Thoracic aorta (tissue), 2 donors: ENCODE data around the gene HYDIN. TPM values are rescaled to one million over a fixed set of nuclear protein-coding genes. Genes with fewer than 3 reads are reported as not detected.

Experiments used
- ATAC-seq: fragments of 150-250 bp; one replicate; pipeline ENCODE4 v1.8.0; 2017; ENCODE audit warnings: low read depth; ENCODE audit not compliant: insufficient number of reproducible peaks, low FRiP score
- DNase-seq: peaks from one replicate; pipeline ENCODE4 v3.0.0-alpha.2; 2020; ENCODE audit warnings: low spot score
- H3K27ac ChIP-seq, 2 donors: fragments of 200-600 bp; sonication (generic); 1 replicate in 1 of 2; 2 replicates in 1 of 2; pipeline ENCODE4 v1.5.1; 2016; ENCODE audit warnings: mild to moderate bottlenecking in 2 of 2, moderate library complexity in 2 of 2
- H3K27me3 ChIP-seq: fragments of 200-600 bp; sonication (generic); replicated peaks from 2 replicates; pipeline ENCODE4 v1.6.0; 2016; ENCODE audit warnings: mild to moderate bottlenecking; ENCODE audit not compliant: insufficient read depth
- H3K36me3 ChIP-seq: fragments of 200-600 bp; sonication (generic); one replicate; pipeline ENCODE4 v1.5.1; 2016
- H3K4me1 ChIP-seq, 2 donors: fragments of 200-600 bp; sonication (generic); 1 replicate in 1 of 2; 2 replicates in 1 of 2; pipeline versions ENCODE4 v1.5.1 to v1.6.0; 2016; ENCODE audit warnings: low read depth in 2 of 2, mild to moderate bottlenecking in 1 of 2; ENCODE audit not compliant: control insufficient read depth in 1 of 2
- H3K4me3 ChIP-seq: fragments of 200-600 bp; sonication (generic); 2 replicates; pipeline ENCODE4 v1.5.1; 2016; ENCODE audit warnings: mild to moderate bottlenecking
- H3K9me3 ChIP-seq: fragments of 200-600 bp; sonication (generic); 2 replicates; pipeline ENCODE4 v1.5.1; 2016
- total RNA-seq, 2 donors: library from RNA; depleted of rRNA; stranded (reverse); fragments of >200 nt; gene quantifications; one replicate each; pipeline versions ENCODE4 v1.1.0 to v1.2.3, GENCODE V29; 2016
- TF ChIP-seq, protein P1 (sequence below): fragments of 200-600 bp; sonication (generic); IDR thresholded peaks from one replicate; pipeline ENCODE4 v1.5.1; 2019; ENCODE audit warnings: antibody characterized with exemption

HYDIN gene
- total RNA-seq, 2 donors from 2014 or later: 4.3 to 5.4 TPM

DNA sequence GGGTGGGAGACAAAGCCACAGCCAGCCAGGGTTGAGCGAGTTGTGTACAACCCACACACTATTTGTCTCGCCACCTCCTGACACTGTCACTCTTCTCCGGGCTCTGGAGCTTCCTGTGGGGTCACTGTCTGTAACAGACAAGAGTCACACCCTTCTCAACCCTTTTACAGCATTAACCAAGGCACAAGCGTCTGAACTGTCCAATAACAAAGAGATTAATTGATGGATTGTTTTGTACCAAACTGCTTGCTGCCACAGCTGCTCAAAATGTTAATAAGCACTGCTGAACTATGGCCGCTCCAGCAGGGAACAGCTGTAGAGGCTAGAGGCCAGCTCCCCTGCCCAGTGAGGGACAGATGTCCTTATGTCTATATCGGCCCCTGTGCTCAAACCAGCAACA is 25.2 kb upstream of the HYDIN start:
- Histone ChIP-seq H3K4me1 (no peaks in the 10 kb centered on the region), H3K9me3 (no peaks in the 10 kb centered on the region), H3K36me3 (no peaks in the 10 kb centered on the region), H3K27ac (no peak overlapping the region), H3K4me3 (no peak overlapping the region), H3K27me3 (no peaks in the 10 kb centered on the region)
- TF ChIP-seq, protein P1, sequence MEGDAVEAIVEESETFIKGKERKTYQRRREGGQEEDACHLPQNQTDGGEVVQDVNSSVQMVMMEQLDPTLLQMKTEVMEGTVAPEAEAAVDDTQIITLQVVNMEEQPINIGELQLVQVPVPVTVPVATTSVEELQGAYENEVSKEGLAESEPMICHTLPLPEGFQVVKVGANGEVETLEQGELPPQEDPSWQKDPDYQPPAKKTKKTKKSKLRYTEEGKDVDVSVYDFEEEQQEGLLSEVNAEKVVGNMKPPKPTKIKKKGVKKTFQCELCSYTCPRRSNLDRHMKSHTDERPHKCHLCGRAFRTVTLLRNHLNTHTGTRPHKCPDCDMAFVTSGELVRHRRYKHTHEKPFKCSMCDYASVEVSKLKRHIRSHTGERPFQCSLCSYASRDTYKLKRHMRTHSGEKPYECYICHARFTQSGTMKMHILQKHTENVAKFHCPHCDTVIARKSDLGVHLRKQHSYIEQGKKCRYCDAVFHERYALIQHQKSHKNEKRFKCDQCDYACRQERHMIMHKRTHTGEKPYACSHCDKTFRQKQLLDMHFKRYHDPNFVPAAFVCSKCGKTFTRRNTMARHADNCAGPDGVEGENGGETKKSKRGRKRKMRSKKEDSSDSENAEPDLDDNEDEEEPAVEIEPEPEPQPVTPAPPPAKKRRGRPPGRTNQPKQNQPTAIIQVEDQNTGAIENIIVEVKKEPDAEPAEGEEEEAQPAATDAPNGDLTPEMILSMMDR: no peak
- DNase-seq: no peak
- no peak for ATAC-seq

DNA sequence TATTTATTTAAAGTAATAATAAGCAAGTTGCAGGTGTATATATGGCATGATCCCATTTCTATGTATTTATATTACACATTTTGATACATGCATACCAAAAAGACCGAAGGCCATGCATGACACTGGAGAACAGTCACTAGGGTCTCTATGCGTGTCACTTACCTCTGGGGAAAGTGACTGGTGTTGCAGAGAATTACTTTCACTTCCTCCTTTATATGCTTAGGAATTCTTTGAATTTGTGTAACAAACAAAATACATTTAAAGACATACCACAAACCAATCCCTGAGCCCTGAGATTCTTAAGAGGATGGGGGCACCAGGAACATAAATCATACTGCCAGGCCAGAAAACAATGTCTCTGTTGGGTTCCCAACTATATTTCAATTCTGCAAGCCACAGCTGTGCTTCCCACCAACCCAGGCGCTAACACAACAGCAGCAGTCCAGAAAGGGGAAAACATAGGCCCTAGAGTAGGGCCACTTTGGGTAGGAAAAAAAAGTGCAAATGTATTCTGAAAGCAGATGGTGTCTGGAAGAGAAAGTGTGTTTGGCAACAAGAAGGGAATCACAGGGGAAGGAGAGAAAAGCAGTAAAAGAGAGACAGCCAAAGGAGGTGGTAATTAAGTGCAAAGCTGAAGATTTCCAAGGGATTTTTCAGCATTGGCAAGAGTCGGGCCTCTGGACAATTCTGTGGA is 24.5 kb upstream of the HYDIN start:
- TF ChIP-seq, protein P1: no peak
- Histone ChIP-seq H3K27me3 (no peaks in the 10 kb centered on the region), H3K4me1 (no peaks in the 10 kb centered on the region), H3K27ac (no peak overlapping the region), H3K4me3 (no peak overlapping the region), H3K36me3 (no peaks in the 10 kb centered on the region), H3K9me3 (no peaks in the 10 kb centered on the region)
- DNase-seq (no peak), ATAC-seq (no peak)

DNA sequence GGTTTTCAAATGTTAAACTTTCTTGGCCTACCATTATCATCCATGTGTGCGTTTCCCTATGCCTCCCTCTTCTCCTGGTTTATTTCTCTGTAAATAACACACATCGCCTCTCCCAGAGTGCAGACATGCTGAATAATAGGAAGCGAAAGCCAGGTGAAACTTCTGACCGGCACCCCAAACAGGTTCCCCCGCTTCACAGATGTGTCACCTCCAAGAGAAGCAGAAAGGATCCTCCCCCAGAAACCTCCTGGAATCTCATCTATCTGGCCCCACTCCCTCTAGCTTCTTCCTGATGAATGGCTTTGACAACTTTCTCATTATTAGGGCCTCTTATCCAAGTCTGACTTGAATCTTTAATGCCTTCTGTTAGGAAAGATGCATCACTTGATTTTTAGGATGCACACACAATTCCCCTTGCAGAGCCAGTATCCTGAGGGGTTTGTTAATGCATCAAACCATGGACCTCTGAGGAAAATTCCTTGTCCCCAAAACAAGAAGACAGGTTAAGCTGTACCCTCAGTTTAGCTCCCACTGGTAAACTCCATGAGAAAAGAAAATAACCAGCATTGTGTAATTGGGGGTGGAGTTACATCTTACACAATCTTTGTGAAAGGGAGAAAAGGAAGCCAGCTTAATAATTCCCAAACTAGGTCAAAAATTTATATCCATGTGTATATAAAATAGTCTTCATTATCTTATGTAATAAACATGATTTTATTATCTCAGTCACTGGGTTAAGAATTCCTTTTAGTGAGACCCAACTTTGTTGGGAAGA is 20.1 kb upstream of the HYDIN start:
- Histone ChIP-seq H3K9me3 (no peaks in the 10 kb centered on the region), H3K27me3 (no peaks in the 10 kb centered on the region), H3K27ac (no peak overlapping the region), H3K4me3 (no peak overlapping the region), H3K4me1 (no peaks in the 10 kb centered on the region), H3K36me3 (no peaks in the 10 kb centered on the region)
- TF ChIP-seq, protein P1: no peak
- ATAC-seq (no peak), DNase-seq (no peak)

DNA sequence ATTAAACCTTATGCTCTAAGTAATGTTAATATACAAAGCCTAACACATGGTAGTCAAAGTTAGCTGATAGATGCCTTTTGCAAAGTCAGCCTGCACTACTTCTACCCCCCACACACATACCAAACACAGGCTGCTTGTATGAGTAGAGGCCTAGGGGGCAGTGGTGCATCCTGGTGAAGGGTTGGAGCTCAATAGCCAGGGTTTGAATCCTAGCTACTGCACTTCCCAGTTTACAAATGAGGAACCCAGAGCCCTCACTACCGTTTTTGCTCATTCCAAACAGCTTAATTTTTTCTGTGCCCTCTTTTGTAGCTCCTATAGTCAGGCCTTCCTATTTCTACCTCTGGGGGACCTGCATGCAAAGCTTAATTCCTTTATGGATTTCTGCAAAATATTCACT is 18.9 kb upstream of the HYDIN start:
- no peaks in the 10 kb centered on the region for H3K9me3 ChIP-seq
- DNase-seq: no peak
- H3K36me3 ChIP-seq: no peaks in the 10 kb centered on the region

DNA sequence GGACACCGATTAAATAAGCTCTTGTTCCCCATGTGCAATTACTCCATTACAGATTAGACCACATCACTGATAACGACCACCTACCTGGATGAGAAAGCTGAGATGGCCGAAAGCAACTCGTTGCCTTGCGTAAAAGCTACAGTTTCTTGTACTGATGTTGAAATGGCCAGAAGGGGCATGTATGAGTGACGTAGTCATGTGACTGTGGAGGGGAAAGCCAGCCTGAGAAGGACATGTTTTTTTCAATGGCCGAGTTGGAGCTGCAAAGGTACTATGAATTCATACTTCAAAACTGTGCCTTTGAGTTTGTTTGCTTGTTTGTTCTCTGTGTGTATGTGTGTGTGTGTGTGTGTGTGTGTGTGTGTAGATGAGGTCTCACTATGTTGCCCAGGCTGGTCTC is 17.0 kb upstream of the HYDIN start:
- no peaks in the 10 kb centered on the region for H3K36me3 ChIP-seq
- TF ChIP-seq, protein P1: no peak
- H3K4me3 ChIP-seq: no peak overlapping the region
- no peaks in the 10 kb centered on the region for H3K9me3 ChIP-seq
- H3K27ac ChIP-seq: no peak overlapping the region
- no peak for ATAC-seq
- H3K27me3 ChIP-seq: no peaks in the 10 kb centered on the region
- no peaks in the 10 kb centered on the region for H3K4me1 ChIP-seq
- DNase-seq: no peak

More for the DNA sequence above, 18.9 kb upstream of the HYDIN start:
- ATAC-seq: no peak
- no peaks in the 10 kb centered on the region for H3K27me3 ChIP-seq
- no peaks in the 10 kb centered on the region for H3K4me1 ChIP-seq
- no peak overlapping the region for H3K27ac ChIP-seq
- TF ChIP-seq, protein P1: no peak
- H3K4me3 ChIP-seq: no peak overlapping the region
